OCI-LY3 (cell line): ENCODE measurements around the gene FARP1.

Source experiments
- CTCF ChIP-seq: fragments of 200-600, 300-600 bp; sonication (generic); IDR thresholded peaks from 2 replicates; pipeline ENCODE4 v1.5.1; 2014; ENCODE audit warnings: antibody characterized with exemption, low read length, low read depth
- EZH2phosphoT487 ChIP-seq: fragments of 200-600 bp; shearing (Covaris generic); IDR thresholded peaks from 2 replicates; pipeline ENCODE4 v1.6.1; 2018; ENCODE audit warnings: antibody characterized with exemption, mixed run types, low read depth

DNA sequence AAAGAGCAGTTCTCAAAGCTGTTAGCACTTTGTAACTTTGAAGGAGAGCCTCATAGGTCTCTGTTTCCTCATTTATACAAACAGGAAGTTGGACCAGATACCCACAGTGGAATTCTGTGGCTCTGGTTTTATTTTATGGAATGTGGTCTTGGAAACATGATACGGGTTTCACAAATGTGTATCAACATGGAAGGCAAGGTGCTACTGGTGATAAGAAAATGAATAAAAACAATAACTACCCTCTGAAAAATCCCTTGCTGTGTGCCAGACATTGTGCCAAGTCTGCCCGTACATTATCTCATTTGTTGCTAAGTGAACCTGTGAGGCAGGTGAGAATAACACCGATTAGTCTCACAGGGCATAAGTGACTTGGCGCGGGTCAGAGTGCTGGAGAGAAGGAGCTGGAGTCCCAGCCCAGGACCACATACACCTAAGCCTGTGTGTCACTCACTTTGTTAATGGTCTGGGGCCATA lies 79.2 kb downstream of the FARP1 start:
- TF ChIP-seq CTCF (no peak), EZH2phosphoT487 (no peak)
